Measurements from ENCODE around the gene DBP. TPM values are rescaled to one million over a fixed set of nuclear protein-coding genes. Genes with fewer than 3 reads are reported as not detected.

DBP gene
- total and polyA plus RNA-seq, 2 experiments from 2014 or later: 5.7 to 6.3 TPM

GRCh38 chr19:48634424-48635262 is 2.5 kb downstream of the DBP start:
- peaks cover 37% of the 10 kb centered on the region for H3K4me1 ChIP-seq (ENCODE audit: insufficient read depth)

DNA sequence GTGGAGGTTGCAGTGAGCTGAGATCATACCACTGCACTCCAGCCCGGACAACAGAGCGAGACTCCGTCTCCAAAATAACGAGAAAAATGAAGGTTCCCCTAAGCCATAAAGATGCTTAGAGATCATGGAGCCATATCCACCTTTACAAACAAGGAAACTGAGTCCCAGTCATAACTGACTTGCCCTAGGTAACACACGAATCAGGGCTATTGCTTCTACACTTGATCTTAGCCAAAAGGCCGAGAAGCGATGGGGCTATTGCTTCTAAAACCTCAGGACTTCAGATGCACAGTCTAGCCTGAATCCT is 3.2 kb downstream of the DBP start:
- peak overlapping the region; percentile 29; the same call in 1 of the 2 replicates for H3K4me3 ChIP-seq
- no peak for TF ChIP-seq NANOG (IDR thresholded peaks at IDR 0.05; ENCODE audit: borderline replicate concordance)
- TF ChIP-seq CTCF (conservative IDR thresholded peaks at IDR 0.05; ENCODE audit: low read depth in 2 of 2): no peak
- TF ChIP-seq EZH2 (IDR thresholded peaks at IDR 0.05; ENCODE audit: low read depth, unreplicated experiment): no peak
- TF ChIP-seq POLR2AphosphoS5 (IDR thresholded peaks at IDR 0.05; ENCODE audit: low read depth): no peak
- TF ChIP-seq REST (IDR thresholded peaks at IDR 0.05; ENCODE audit: unreplicated experiment): no peak
- TF ChIP-seq, protein P1, sequence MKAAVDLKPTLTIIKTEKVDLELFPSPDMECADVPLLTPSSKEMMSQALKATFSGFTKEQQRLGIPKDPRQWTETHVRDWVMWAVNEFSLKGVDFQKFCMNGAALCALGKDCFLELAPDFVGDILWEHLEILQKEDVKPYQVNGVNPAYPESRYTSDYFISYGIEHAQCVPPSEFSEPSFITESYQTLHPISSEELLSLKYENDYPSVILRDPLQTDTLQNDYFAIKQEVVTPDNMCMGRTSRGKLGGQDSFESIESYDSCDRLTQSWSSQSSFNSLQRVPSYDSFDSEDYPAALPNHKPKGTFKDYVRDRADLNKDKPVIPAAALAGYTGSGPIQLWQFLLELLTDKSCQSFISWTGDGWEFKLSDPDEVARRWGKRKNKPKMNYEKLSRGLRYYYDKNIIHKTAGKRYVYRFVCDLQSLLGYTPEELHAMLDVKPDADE (IDR thresholded peaks at IDR 0.05): no peak
- no peak for TF ChIP-seq CREB1 (CRISPR knock-in tag; IDR thresholded peaks at IDR 0.05; ENCODE audit: low read depth)

More at GRCh38 chr19:48634424-48635262, 2.5 kb downstream of the DBP start:
- H3K36me3 Mint-ChIP-seq (ENCODE audit: low read depth): peaks cover 16% of the 10 kb centered on the region
- no peaks in the 10 kb centered on the region for H4K20me1 ChIP-seq (replicated peaks; ENCODE audit: insufficient read depth)
- peak overlapping the region; percentile 96 for H3K4me2 ChIP-seq
- no peaks in the 10 kb centered on the region for H3K79me2 ChIP-seq (replicated peaks; ENCODE audit: insufficient read depth)
- H3K9me2 ChIP-seq (ENCODE audit: insufficient read depth): no peaks in the 10 kb centered on the region
- H3K27ac ChIP-seq (ENCODE audit: low read depth): peak overlapping the region; percentile 88
- ATAC-seq: peak; percentile 6
- H3K27ac Mint-ChIP-seq: peak overlapping the region; percentile 93
- peaks cover 14% of the 10 kb centered on the region for H3K27me3 ChIP-seq (ENCODE audit: insufficient read depth)
- H3K36me3 ChIP-seq (ENCODE audit: insufficient read depth): no peaks in the 10 kb centered on the region
- peaks cover 35% of the 10 kb centered on the region for H3K27me3 Mint-ChIP-seq (ENCODE audit: insufficient read depth, low read depth, poor library complexity)
- peak overlapping the region; percentile 72 for H3K4me3 Mint-ChIP-seq
- peaks cover 36% of the 10 kb centered on the region for H3K4me1 Mint-ChIP-seq
- H3K4me3 ChIP-seq: peak overlapping the region; percentile 75
- TF ChIP-seq POLR2AphosphoS5 (IDR thresholded peaks at IDR 0.05; ENCODE audit: low read depth): peak; percentile 62
- TF ChIP-seq, protein P1 (IDR thresholded peaks at IDR 0.05): peak; percentile 32; the same call in 1 of the 2 replicates
- TF ChIP-seq NANOG (IDR thresholded peaks at IDR 0.05; ENCODE audit: borderline replicate concordance): no peak
- peak; percentile 45; the same call in 1 of the 2 replicates for TF ChIP-seq CREB1 (CRISPR knock-in tag; IDR thresholded peaks at IDR 0.05; ENCODE audit: low read depth)
- H3K9me3 Mint-ChIP-seq: no peaks in the 10 kb centered on the region; the same call in 2 of the 3 replicates
- H3F3A ChIP-seq (replicated peaks; ENCODE audit: low read depth): peaks cover 47% of the 10 kb centered on the region
- no peak overlapping the region for H2AFZ ChIP-seq
- peak; percentile 99 for DNase-seq (ENCODE audit: low spot score)

More for the DNA sequence above, 3.2 kb downstream of the DBP start:
- Mint-ChIP-seq H3K27ac (no peak overlapping the region), H3K27me3 (ENCODE audit: insufficient read depth, low read depth, poor library complexity) (peaks cover 36% of the 10 kb centered on the region), H3K4me1 (peaks cover 31% of the 10 kb centered on the region), H3K36me3 (ENCODE audit: low read depth) (peaks cover 11% of the 10 kb centered on the region), H3K4me3 (peak overlapping the region; percentile 60), H3K9me3 (no peaks in the 10 kb centered on the region; the same call in 2 of the 3 replicates)
- ATAC-seq (no peak), DNase-seq (ENCODE audit: low spot score) (no peak)
- H3F3A ChIP-seq (replicated peaks; ENCODE audit: low read depth): peaks cover 49% of the 10 kb centered on the region
- no peaks in the 10 kb centered on the region for H3K9me2 ChIP-seq (ENCODE audit: insufficient read depth)
- no peaks in the 10 kb centered on the region for H3K79me2 ChIP-seq (replicated peaks; ENCODE audit: insufficient read depth)
- H3K4me1 ChIP-seq (ENCODE audit: insufficient read depth): peaks cover 30% of the 10 kb centered on the region
- H2AFZ ChIP-seq: no peak overlapping the region
- no peak overlapping the region for H3K27ac ChIP-seq (ENCODE audit: low read depth)
- H3K4me2 ChIP-seq: peak overlapping the region; percentile 69
- H4K20me1 ChIP-seq (replicated peaks; ENCODE audit: insufficient read depth): no peaks in the 10 kb centered on the region
- peaks cover 14% of the 10 kb centered on the region for H3K27me3 ChIP-seq (ENCODE audit: insufficient read depth)
- no peaks in the 10 kb centered on the region for H3K36me3 ChIP-seq (ENCODE audit: insufficient read depth)

Data from GM23338 (cell line).